Right lung (tissue), 5 donors: Measurements from ENCODE around the gene PRKCA. TPM values are rescaled to one million over a fixed set of nuclear protein-coding genes. Genes with fewer than 3 reads are reported as not detected.

Experiments used
- DNase-seq, 2 donors: peaks; one replicate each; pipeline ENCODE4 v3.0.0-alpha.2; 2013
- polyA plus RNA-seq, 5 donors: library from polyadenylated mRNA; unstranded; fragments of 120-200 nt; gene quantifications; one replicate each; pipeline versions ENCODE4 v1.2.1 to v1.2.3, GENCODE V29; 2013; ENCODE audit warnings: inconsistent platforms in 1 of 5, low replicate concordance in 1 of 5; ENCODE audit not compliant: insufficient read length in 5 of 5, insufficient read depth in 1 of 5

The PRKCA gene
- polyA plus RNA-seq, 5 donors: 11.7 to 18.1 (median 17.2) TPM

DNA sequence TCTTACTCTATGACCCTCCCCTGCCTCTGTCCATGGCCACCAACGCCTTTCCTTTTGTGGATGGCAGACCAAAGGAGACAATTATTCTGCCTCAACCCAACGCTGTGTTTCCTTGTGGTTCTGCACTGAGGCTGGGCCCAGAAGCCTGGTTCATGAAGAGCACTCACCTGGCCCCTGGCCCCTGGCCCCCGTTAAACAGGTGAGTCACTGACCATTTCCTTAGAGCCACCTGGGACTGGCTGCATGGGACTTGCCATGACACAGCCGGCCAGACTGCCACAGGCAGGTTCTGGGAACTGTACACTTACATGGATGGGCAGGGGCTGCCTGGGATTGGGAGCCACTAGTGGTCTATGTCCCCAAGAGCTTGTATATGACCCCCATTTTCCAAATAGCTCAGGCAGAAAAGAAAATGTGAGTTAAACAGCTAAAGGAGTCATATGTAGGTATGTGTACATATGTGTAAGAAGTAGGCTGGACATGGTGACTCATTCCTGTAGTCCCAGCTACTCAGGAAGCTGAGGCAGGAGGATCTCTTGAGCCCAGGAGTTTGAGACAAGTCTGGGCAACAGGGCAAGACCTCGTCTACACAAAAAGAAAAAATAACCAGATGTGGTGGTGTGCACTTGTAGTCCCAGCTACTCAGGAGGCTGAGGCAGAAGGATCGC is 350.6 kb downstream of the PRKCA start:
- DNase-seq: no peak

DNA sequence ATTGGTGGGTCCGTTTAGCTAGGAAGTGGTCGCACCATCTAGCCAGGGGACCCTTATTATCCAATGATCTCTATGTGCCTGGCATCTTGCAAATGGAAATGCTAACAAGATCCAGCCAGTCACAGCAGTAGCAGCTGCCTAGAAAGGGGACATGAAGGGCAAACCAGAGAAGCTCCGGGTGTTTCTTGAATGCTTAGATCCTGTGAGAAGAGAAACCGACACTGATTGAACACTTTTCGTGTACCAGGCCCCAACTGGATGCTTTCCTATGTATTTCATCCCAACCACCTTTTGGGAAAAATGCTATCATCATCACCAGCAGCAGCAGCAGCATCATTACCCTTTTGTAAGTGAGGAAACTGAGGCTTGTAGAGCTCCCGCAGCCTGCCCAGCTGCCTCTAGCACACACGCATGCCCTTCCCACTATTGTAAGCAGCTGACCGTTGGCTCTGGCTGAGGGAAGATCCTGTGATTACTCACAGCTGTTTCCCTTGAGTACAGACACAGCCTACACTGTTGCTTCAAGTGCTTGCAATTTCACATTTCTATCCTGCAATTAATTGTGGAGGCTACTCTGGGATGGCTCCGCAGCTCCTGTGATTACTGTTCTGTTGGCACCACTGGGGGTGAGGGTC is 351.8 kb downstream of the PRKCA start:
- peak; percentile 40 to 65 for DNase-seq

DNA sequence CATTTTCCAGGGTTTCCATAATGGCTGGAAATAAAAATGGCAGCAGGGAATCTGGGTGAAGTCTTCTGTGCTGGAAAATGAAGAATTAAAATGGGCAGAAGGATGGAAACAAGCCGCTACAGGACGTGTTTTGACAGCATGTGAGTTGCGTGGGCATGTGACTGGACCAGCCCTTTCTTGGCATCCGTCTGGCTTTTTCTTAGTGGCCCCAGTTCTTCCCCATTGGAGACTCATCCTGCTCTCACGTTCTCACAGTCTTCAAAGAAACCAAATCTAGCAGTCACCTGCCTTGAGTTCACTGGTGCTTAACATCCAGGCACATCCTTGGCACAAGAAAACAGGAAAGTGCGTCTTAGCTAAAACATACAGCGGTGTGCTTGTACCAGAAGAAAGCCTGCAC is 352.4 kb downstream of the PRKCA start:
- no peak for DNase-seq

DNA sequence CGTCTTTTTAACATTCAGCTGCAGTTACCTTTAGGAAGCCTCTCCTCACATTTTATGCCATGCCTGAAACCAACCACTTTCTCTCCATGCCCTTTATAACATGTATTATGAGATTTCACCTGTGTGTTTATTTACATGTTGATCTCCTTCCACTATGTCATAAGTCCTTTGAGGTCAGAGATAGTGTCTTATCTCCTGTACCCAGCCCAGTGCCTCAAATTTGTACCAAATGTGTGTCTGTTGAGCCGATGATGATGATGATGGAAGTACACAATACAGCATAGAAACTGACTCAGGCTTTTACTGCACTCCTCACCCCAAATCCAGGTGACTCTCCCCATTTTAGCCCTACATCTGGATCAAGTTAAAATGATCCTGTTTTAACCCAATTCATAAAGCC is 353.0 kb downstream of the PRKCA start:
- DNase-seq: no peak

DNA sequence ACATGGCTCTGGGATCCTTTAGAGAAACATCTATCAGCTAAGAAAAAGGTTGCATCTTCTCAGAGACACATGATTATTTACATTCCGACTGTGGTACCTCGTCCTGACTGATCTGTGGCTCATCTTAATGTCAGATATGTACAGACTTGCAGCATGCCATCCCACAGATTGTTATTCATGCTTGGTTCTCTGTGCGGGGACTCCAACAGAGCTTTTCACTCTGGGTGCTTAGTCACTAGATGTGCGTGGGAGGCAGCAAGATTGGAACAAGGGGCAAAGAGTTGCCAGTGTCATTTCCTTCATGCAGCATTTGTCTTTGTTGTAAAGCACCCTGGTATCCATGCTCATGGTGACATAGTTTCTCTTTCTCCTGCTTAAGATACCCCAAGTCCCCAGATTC is 353.4 kb downstream of the PRKCA start:
- DNase-seq: no peak

DNA sequence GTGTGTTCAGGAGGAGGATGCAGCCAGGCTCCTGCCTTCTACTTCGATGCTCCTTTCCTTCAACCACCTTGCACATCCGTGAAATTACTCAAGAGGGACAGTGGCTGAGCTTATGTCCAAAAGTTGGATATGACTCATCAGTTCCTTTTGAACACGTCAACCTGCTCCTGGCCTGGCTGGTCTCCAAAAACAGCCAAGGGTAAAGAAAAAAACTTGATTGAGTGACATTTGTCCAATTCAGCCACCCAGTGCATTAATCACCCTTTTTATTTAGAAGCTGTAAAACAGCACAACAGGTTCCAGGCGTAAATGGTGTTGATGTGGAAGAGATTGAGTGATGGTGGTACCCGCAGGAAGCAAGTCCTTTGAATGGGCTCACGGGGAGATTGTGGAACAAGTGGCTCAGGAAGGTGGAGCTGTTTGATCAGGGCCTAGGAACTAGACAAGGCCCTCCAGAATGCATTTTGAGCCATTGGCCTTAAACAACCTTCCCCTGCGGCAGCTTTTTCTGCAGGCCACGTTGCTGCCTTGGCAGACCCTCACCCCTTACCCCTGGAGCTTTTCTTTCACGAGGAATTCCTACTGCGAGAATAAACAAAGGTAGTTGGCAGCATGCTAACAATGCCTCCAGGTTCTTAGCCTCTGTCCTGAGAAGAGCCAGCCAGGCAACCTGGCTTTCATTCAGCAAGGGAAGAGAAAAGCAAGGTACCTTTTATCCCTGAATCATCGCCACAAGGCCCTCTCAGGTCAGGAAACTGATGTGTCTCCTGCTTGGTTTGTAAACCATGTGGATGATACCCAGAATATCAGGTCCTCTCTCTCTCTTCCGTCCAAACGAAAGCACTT is 359.2 kb downstream of the PRKCA start:
- DNase-seq: no peak

DNA sequence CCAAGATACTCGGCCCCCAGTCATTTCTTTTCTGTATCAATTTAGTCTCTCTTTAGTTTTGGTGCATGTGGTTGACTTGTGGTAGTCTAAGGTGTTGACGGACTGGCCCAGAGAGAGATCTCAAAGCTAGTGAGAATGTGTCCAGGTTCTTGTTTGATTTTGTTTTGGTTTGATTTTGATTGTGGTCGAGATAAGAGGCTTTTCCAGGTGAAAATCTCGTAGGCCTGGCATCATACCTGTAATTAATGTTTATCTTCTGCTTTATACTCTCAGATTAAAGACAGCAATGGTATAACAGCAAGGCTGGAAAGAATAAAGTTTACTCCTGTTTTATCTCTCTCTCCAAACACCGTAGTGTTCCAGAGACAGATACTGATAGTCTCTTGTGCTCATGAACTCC is 360.1 kb downstream of the PRKCA start:
- DNase-seq: no peak

DNA sequence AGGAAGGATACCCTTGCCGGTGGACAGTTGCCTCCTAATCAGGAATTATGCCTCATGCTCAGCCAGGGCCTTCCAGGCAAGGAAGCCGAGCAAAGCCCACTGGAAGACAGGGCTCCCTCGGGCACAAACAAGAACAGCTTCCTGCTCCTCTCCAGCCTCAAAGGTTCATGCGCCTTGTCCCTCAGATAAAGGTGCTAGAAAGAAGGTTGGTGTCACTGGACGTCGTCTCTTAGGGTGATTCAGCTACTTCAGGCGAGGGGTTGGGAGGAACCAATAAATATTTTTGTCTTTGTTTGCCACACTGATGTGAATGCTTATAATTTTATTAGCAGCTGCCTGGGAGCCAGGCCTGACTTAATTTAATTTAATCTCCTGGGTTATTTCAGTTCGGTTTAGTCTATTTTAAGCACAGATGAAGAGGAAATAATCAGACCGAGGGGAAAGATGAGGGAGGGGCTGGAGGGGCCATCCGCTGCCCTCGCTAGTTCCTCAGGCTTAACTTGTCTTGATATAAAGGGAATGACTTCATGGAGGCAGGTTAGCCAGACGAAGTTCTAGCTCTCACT is 360.7 kb downstream of the PRKCA start:
- no peak for DNase-seq

DNA sequence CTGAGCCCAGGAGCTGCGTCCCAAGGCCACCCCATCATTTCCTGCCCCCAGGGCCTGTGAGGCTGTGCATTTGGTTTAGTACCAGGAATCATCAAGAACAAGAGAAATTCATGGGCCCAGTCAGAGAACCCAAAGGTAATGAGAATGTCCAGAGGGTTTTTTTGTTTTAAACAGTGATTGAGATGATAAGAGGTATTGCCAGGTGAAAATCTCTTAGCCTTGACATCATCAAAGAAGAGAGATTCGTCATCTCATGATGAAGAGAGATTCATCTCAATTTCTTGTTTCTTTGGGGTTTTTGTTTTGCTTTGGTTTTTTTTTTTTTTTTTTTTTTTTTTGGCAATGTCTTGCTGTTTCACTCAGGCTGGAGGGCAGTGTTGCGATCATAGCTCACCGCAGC is 361.9 kb downstream of the PRKCA start:
- DNase-seq: no peak

DNA sequence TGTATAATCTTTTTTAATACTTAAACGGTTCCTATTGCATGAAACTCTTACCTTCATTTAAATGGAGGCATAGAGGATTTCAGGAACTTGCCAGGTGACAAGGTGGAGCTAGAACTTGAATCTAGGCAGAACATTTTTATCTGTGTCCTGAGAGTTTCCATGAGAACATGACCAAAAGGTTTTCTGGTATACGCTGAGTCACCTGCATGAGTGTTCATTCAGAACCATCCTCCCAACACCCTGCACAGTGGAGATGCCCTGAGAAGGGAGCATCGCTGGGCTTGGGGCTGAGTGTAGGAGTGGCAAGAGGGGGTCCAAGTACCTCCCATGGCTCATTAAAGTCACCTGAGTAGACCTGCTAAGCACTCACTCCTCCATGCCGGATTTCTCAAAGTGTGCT is 362.8 kb downstream of the PRKCA start:
- DNase-seq: no peak

DNA sequence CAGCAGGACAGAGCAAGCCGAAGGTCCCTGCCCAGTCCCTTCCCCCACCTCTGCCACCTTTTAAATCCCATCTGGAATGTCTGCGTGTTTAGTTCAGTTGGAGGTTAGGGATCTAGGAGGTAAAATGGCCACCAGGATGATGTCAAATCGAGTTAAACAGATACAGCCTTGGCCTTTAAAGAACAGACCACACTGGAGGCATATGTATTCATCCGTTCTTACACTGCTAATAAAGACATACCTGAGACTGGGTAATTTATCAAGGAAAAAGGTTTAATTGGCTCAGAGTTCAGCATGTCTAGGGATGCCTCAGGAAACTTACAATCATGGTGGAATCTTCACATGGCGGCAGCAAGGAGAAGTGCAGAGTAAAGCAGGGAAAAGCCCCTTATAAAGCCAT is 364.7 kb downstream of the PRKCA start:
- no peak for DNase-seq

DNA sequence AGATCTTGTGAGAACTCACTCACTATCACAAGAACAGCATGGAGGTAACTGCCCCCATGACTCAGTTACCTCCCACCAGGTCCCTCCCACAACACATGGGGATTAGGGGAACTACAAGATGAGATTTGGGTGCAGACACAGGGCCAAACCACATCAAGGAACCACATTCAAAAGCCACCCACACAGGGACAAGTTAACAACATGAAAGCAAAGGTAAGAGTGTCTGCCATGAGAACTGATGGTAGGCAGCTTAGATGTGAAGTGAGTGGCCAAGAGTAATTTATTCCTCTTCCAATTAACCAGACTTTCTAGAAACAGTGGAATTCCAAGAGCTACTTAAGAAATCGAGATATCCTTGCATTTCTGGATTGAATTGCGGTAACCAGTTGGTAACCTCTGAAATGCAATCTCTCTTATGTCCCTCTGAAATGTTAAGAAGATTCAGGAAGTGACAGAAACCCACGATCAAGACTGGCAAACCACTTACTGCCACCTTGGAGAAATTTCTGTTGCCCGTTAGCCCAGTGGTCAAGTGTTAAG is 365.1 kb downstream of the PRKCA start:
- DNase-seq: no peak

DNA sequence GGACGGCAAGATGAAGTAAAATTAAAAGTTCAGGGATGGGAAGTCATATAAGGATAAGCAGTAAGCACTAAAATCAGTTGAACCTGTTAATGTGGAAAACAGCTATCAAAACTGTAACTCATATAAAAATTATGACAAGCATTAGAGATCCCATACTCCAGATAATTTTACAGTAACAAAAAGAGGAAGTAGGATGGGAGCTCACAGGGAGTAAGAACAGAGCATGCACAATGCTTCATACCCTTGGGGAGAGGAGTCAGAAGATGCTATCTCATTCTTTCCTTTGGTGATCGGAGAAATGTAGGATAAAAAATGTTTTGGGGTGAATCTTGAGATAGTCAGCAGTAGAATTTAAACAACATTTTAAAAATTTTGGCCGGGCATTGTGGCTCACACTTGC is 367.8 kb downstream of the PRKCA start:
- no peak for DNase-seq

DNA sequence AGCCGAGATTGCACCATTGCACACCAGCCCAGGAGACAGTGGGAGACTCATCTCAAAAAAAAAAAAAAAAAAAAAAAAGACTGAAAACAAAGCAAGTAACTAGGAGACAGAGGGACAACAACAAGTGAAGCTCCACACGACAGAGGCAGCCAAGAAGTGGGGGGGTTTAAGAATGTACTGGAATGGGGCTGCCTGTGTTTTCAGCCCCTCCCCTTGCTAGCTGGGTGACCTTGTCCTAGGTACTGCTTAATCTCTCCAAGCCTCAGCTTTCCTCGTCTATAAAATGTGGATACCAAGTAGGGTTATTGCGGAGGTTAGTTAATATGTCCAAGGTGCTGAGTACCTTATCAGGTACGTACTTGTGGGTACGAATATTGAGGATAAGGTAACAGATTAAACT is 368.7 kb downstream of the PRKCA start:
- DNase-seq: no peak

DNA sequence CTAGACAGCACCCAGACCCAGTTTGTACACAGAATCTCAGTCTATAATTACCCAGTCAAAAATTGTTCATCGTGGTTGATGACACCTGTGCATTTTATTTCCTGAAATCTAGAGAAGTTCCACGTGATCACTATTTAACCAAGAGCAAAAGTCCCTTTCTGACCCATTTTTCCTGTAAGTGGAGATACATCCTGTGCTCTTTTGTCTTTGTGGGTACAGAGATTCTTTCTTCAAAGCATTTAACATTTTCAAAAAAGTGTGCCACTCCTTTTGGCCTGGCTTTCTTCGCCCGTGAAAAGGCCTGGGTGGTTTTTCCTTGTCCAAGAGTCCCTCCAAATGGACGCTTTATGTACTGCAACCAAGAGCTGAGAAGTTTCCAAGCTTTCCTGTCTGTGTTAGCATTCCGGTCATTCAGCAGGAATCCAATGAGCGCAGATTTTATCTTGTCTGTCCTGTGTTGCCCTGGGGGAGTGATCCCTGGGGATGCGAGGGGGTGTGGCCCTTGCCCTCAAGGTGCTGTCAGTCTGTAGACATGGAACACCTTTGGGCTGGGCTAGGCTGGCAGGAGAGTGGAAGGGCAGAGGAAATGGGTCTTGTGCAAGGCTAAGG is 371.4 kb downstream of the PRKCA start:
- peak; percentile 33 to 48 for DNase-seq

DNA sequence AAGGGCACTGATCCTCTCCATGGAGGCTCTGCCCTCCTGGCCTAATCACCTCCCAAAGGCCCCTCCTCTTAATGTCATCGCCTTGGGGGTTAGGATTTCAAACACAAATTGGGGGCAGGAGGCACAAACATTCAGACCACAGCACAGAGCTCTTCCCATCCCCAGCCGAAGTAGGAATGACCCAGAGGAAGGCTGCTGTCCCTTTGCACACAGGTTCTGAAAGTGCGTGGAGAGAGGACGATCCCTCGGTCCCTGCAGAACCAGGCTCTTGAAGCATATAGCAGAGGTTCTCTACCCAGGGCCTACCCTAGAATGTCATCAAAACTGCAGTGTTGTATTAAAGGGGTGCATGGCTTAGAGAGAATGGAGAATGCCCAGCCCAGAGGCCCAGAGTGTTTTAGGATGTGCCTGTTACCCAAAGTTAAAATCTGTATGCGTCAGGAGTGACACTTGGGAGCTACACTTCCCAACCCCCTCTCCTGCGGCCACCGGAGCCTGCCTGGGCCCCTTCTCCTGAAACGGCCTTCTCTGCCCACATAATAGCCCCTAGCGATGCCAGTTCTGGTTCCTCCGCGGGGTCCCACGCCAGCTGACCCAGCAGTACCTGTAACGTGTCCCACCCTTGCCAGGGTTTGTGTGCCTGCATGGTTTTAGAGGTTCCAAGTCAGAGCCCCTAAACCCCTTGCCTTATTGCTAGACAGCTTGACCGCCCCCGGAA is 373.0 kb downstream of the PRKCA start:
- no peak for DNase-seq

DNA sequence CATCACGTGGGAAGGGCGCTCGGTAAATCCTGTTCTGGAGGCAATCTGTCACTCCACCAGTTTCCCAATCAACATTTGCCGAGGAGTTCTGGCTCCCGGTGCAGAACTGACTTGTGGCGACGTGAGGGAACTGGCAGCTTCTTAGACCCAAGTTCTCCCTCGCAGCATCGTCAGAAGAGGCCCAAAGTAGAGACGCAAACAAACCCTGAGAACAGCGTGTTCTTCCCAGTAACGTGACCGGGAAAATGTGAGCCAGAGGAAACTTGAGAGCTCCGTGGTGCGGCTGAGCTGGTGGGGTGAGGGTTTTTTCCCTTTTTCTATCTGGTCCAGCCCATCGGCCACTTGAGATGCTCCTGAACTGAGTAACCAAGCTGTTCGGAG is 373.6 kb downstream of the PRKCA start:
- DNase-seq: peak in 1 of 2 donors; percentile 29

DNA sequence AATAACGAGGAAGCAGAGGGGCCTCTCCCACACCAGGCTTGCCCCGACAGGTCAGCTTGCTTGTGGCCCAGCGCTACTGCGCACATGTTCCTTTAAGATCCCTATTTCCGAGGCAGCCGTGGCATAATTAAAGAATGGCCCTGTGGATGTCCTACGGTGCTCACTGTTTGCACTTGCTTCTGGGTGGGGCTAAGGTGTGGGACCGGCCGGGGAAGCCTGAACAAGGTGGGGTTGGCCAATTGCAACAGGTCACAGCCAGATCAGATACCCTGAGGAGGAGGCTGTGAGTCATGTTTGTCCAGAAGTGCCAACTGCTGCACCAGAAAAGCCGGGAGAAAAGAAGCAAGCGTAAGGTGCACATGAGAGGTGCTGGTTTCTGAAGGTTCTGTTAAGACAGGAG is 374.0 kb downstream of the PRKCA start:
- peak in 1 of 2 donors; percentile 24 for DNase-seq

DNA sequence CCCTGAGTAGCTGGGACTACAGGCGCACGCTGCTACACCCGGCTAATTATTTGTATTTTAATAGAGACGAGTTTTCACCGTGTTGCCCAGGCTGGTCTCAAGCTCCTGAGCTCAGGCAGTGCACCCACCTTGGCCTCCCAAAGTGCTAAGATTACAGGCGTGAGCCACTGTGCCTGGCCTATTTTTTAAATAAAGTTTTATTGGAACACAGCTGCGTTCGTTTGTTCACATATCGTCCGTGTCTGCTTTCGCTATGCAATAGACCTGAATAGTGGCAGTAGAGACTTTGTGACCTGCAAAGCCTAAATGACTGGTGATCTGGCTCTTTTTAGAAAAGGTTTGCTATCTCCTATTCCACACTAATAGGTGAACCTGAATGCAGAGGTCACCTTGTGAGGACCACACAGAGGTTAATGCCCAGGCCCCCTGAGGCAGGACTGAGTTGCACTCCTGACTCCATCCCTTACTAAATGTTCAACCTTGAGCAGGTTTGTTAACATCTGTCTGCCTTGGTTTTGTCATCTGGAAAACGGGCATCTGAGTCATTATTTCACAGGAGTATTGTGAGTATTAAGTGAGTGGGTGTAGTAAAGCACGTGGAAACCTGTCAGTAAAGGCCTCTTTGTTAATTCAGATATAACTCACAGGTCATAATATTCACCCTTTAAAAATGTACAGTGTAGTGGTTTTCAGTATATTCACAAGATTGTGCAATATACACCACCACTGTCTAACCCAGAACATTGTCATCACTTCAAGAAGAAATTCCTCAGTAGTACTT is 375.0 kb downstream of the PRKCA start:
- no peak for DNase-seq

DNA sequence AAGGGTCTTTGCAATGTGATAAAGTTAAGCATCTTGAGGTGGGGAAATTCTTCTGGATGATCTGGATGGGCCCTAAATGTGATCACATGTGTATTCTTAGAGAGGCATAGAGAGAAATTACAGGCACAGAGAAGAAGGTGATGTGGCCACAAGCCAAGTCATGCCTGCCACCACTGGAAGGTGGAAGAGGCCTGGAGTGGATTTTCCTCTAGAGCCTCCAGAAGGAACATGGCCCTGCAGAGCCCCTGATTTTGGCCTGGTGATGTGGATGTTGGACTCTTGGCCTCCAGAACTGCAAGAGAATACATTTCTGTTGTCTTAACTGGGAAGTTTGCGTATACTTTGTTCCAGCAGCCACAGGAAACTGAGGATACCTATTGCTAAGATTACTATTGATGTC is 375.6 kb downstream of the PRKCA start:
- DNase-seq: no peak
